Measurements from ENCODE around the gene ME3. TPM values are rescaled to one million over a fixed set of nuclear protein-coding genes. Genes with fewer than 3 reads are reported as not detected.

ME3 gene
- total RNA-seq, 1 experiment from 2014 or later = 0.30 TPM

GRCh38 chr11:86617502-86617901, 54.9 kb downstream of the ME3 start:
- Histone ChIP-seq H3K27ac (ENCODE audit: low read depth, low read length) (no peak overlapping the region), H2AFZ (ENCODE audit: low read depth, low read length, poor library complexity, severe bottlenecking) (no peak overlapping the region), H4K20me1 (ENCODE audit: insufficient read depth) (no peaks in the 10 kb centered on the region), H3K4me1 (ENCODE audit: control insufficient read depth in 1 of 2, insufficient read depth in 2 of 2, low read length in 2 of 2) (no peaks in the 10 kb centered on the region), H3K79me2 (ENCODE audit: insufficient read depth, low read length) (no peaks in the 10 kb centered on the region), H3K9ac (ENCODE audit: low read length) (no peak overlapping the region), H3K9me2 (ENCODE audit: insufficient read depth) (no peaks in the 10 kb centered on the region), H3K27me3 (ENCODE audit: insufficient read depth, low read length) (no peaks in the 10 kb centered on the region), H3K36me3 (ENCODE audit: control insufficient read depth in 1 of 2, insufficient read depth in 2 of 2, low read length in 2 of 2) (no peaks in the 10 kb centered on the region), H3K9me3 (ENCODE audit: control insufficient read depth in 1 of 2, insufficient read depth in 1 of 2, low read depth in 1 of 2, low read length in 2 of 2) (no peaks in the 10 kb centered on the region), H3K4me3 (replicated peaks in 1 of 2; ENCODE audit: low read depth in 1 of 2, low read length in 2 of 2) (no peak overlapping the region), H3K4me2 (ENCODE audit: low read length) (no peak overlapping the region)
- no peak for TF ChIP-seq MAX (IDR thresholded peaks at IDR 0.05)
- TF ChIP-seq ELF1 (IDR thresholded peaks at IDR 0.05; ENCODE audit: borderline replicate concordance, low read depth) = no peak
- no peak for TF ChIP-seq ZFX (IDR thresholded peaks at IDR 0.05)
- TF ChIP-seq CEBPB (IDR thresholded peaks at IDR 0.05; ENCODE audit: low read depth) = no peak
- TF ChIP-seq SP1 (IDR thresholded peaks at IDR 0.05; ENCODE audit: low read depth) = no peak
- TF ChIP-seq SRF (IDR thresholded peaks at IDR 0.05; ENCODE audit: low read depth) = no peak
- TF ChIP-seq TCF7L2 (IDR thresholded peaks at IDR 0.05; ENCODE audit: borderline replicate concordance, extremely low read depth, insufficient read depth, insufficient read length) = no peak
- no peak for TF ChIP-seq SIN3A (IDR thresholded peaks at IDR 0.05; ENCODE audit: low read depth)
- no peak for TF ChIP-seq FOSL1 (IDR thresholded peaks at IDR 0.05; ENCODE audit: low read depth)
- no peak for TF ChIP-seq ZBTB33 (IDR thresholded peaks at IDR 0.05; ENCODE audit: extremely low read depth, insufficient replicate concordance, low read length)
- TF ChIP-seq EZH2phosphoT487 (IDR thresholded peaks at IDR 0.05; ENCODE audit: borderline replicate concordance) = no peak
- no peak for TF ChIP-seq YY1 (IDR thresholded peaks at IDR 0.05; ENCODE audit: extremely low read depth, insufficient replicate concordance, low read depth, low read length)
- no peak for TF ChIP-seq EGR1 (IDR thresholded peaks at IDR 0.05; ENCODE audit: low read depth)
- no peak for TF ChIP-seq CTCF (IDR thresholded peaks at IDR 0.05 in 2 of 3, conservative IDR thresholded peaks at IDR 0.05 in 1 of 3; ENCODE audit: borderline replicate concordance in 1 of 3, insufficient read depth in 1 of 3, low read depth in 2 of 3, low read length in 2 of 3)
- no peak for TF ChIP-seq RAD21 (IDR thresholded peaks at IDR 0.05; ENCODE audit: low read depth)
- intact Hi-C loops (cut with micrococcal nuclease) = no loop called here
- DNase-seq (ENCODE audit: low read depth, low spot score) = no peak
- ChIA-PET POLR2A (no interaction called here), CTCF (interaction anchor here (1.0 to 3.5 kb wide), 2 partner anchors 9 to 12 kb away, joined by 3 to 23 read pairs; no protein-coding TSS in a partner anchor), RAD21 (ENCODE audit: low non-redundant PET in 1 of 2, low total read pairs in 2 of 2, uncharacterized antibody in 2 of 2, unreplicated experiment in 2 of 2) (no interaction called here)
- no peak for ATAC-seq
- no TSS peak for BruUV-seq (replicated peaks)

Data from HCT116 (cell line).